Epidermal melanocyte (primary cell): ENCODE measurements around the gene LENEP.

Experiments
- DNase-seq: peaks from one replicate; pipeline ENCODE4 v3.0.0; 2011; ENCODE audit warnings: low spot score; ENCODE audit not compliant: insufficient read length

The LENEP gene

GRCh38 chr1:154960446-154961136 lies 32.8 kb upstream of the LENEP start:
- DNase-seq: no peak

- DNase-seq: peak; percentile 78
Measured at GRCh38 chr1:154961207-154962155, 31.9 kb upstream of the LENEP start, which contains the start of gene PYGO2. TSS of gene PYGO2 (minus strand) at chr1:154961782. CDS start at chr1:154961576, 206 bp downstream.

GRCh38 chr1:154962156-154962749 lies 31.1 kb upstream of the LENEP start:
- DNase-seq: no peak

GRCh38 chr1:154962795-154963330 lies 30.5 kb upstream of the LENEP start:
- DNase-seq: no peak

GRCh38 chr1:154963643-154964042 lies 29.7 kb upstream of the LENEP start:
- DNase-seq: no peak

- DNase-seq: no peak
Measured at GRCh38 chr1:154964359-154964758, 29.0 kb upstream of the LENEP start.

GRCh38 chr1:154966111-154966510 lies 27.3 kb upstream of the LENEP start:
- DNase-seq: no peak

GRCh38 chr1:154967331-154967950 lies 25.9 kb upstream of the LENEP start:
- no peak for DNase-seq

GRCh38 chr1:154968731-154969130 lies 24.7 kb upstream of the LENEP start:
- DNase-seq: no peak

GRCh38 chr1:154969246-154969645 lies 24.1 kb upstream of the LENEP start:
- no peak for DNase-seq

GRCh38 chr1:154969860-154970452 lies 23.4 kb upstream of the LENEP start:
- no peak for DNase-seq

- DNase-seq: peak; percentile 90
Measured at GRCh38 chr1:154970631-154971340, 22.6 kb upstream of the LENEP start, which contains the start of gene SHC1. TSS of gene SHC1 (minus strand) at chr1:154970747. CDS start at chr1:154970526, 221 bp downstream.

GRCh38 chr1:154971341-154971998 lies 21.9 kb upstream of the LENEP start:
- no peak for DNase-seq

GRCh38 chr1:154972213-154972516 lies 21.2 kb upstream of the LENEP start:
- DNase-seq: no peak

- DNase-seq: no peak
Measured at GRCh38 chr1:154972517-154973343, 20.7 kb upstream of the LENEP start.

- peak; percentile 68 for DNase-seq
Measured at GRCh38 chr1:154973344-154974101, 19.9 kb upstream of the LENEP start.

- DNase-seq: peak; percentile 94
Measured at GRCh38 chr1:154974102-154974807, 19.1 kb upstream of the LENEP start, which contains the start of gene CKS1B. TSS of gene CKS1B (plus strand) at chr1:154974681. CDS start at chr1:154974746, 65 bp downstream.
